ENCODE measurements around the gene ADARB2. TPM values are rescaled to one million over a fixed set of nuclear protein-coding genes. Genes with fewer than 3 reads are reported as not detected.

ADARB2 gene
- total and polyA plus RNA-seq, 11 donors, result 0.07 to 1.2 (median 0.28) TPM; not detected in 4

DNA sequence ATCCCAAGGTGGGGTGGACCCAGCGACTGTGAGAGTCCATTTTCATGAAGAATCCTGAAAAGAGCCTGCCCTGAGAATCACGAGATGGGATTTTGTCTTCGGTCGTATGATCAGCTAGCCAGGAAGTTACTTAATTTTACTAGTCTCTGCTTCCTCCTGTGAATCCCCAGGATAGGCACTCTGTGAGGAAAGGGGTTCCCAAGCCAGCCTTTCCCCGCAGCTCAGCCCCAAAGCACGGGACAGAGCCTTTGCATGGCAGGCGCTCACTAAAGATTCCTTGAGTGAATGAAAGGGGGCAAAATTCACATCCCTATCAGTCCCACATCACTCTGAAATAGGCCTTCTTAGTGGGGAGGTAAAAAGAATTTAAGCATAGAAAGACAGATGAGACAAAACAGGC is 219.6 kb downstream of the ADARB2 start:
- intact Hi-C loops (cut with DNase I), result no loop called here
- 84 to 88% (median 86%) methylated on average over 7 of the region's 7 CpGs for WGBS, 4 donors
- peaks cover 0 to 5% (median 0%) of the 10 kb centered on the region in 9 donors for H3K27me3 ChIP-seq
- DNase-seq (no peak), ATAC-seq (no peak)
- no peak overlapping the region for H3K27ac ChIP-seq
- no peaks in the 10 kb centered on the region for H3K36me3 ChIP-seq
- no peaks in the 10 kb centered on the region for H3K4me1 ChIP-seq
- TF ChIP-seq, protein P1, sequence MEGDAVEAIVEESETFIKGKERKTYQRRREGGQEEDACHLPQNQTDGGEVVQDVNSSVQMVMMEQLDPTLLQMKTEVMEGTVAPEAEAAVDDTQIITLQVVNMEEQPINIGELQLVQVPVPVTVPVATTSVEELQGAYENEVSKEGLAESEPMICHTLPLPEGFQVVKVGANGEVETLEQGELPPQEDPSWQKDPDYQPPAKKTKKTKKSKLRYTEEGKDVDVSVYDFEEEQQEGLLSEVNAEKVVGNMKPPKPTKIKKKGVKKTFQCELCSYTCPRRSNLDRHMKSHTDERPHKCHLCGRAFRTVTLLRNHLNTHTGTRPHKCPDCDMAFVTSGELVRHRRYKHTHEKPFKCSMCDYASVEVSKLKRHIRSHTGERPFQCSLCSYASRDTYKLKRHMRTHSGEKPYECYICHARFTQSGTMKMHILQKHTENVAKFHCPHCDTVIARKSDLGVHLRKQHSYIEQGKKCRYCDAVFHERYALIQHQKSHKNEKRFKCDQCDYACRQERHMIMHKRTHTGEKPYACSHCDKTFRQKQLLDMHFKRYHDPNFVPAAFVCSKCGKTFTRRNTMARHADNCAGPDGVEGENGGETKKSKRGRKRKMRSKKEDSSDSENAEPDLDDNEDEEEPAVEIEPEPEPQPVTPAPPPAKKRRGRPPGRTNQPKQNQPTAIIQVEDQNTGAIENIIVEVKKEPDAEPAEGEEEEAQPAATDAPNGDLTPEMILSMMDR (IDR thresholded peaks at IDR 0.05), result no peak
- no peak for TF ChIP-seq POLR2A (IDR thresholded peaks at IDR 0.05)
- H3K9me3 ChIP-seq, result no peaks in the 10 kb centered on the region
- H3K4me3 ChIP-seq, result no peak overlapping the region

DNA sequence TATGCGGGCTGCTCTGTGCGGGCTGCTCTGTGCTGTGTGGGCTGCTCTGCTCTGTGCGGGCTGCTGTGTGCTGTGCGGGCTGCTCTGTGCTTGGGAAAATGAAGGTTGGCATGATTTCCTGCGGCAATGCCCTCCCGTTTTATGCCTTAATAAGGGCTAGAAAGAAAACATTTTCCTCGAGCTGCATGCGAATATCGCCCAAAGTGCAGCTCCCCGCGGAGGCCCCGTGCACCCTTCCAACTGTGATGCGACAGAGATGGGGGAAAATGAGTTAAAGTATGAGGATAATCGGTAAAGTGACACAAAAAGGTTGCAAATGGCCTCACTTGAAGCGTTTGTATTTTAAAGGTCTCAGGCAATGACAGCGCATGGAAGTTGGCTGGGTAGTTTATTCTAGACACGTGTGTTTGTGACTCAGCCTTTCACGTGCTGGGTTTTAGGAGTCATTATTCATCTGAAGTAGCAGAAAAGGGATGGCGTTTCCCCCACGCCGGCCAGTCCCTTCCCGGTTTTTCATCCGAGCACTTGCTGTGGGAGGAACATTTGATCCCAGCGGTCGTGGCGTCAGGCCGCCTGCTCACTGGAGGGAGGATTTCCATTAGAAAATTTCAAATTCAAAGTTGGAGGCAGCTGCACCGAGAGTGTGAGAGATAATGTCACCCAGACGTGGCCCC is 220.7 kb downstream of the ADARB2 start:
- Histone ChIP-seq H3K36me3 (no peaks in the 10 kb centered on the region), H3K27ac (no peak overlapping the region), H3K4me3 (no peak overlapping the region), H3K9me3 (no peaks in the 10 kb centered on the region), H3K4me1 (no peaks in the 10 kb centered on the region), H3K27me3 (peaks cover 0 to 5% (median 0%) of the 10 kb centered on the region in 9 donors)
- WGBS, 4 donors, result 78 to 82% (median 80%) methylated on average over 29 of the region's 29 CpGs
- DNase-seq (no peak), ATAC-seq (peak in 1 of 4 donors; percentile 35)
- intact Hi-C loops (cut with DNase I), result no loop called here
- TF ChIP-seq, protein P1 (IDR thresholded peaks at IDR 0.05), result no peak
- no peak for TF ChIP-seq POLR2A (IDR thresholded peaks at IDR 0.05)

DNA sequence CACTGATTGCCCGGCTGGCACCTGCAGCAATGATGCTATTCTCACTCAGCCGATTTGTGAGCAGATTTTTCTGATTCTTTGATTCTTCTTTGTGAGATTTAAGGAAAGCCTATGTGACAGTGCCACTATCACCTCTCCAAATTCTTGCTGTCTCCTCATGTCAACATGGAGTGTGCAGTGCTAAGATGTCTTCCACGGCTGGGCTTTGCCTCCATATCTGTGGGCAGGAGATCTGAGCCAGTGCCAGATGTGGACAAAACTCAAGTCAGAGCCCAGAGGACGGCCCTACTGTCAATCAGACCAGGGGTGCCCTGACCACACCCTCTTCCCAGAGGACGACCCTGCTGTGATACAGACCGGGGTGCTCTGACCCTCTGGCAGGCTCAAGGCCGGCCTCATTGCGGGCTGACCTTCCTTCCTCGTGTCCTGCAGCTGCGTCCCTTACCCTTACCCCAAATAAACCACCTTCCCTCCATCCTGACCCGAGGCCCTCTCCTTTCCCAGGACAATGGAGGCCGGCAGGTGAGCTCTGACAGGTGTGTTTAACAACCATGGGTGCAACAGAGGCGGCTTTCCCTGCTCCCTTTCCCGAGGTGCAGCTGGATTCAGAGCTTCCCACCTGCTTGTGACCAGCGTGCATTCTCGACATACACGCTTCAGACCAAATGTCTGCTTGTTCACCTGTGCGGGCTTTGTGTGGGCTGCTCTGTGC is 221.4 kb downstream of the ADARB2 start:
- H3K4me3 ChIP-seq, result no peak overlapping the region
- DNase-seq (no peak), ATAC-seq (peak in 1 of 4 donors; percentile 16)
- H3K4me1 ChIP-seq, result no peaks in the 10 kb centered on the region
- WGBS, 4 donors, result 70 to 78% (median 76%) methylated on average over 18 of the region's 18 CpGs
- TF ChIP-seq, protein P1 (IDR thresholded peaks at IDR 0.05), result no peak
- no peak for TF ChIP-seq POLR2A (IDR thresholded peaks at IDR 0.05)
- H3K9me3 ChIP-seq, result no peaks in the 10 kb centered on the region
- intact Hi-C loops (cut with DNase I), result no loop called here
- peaks cover 0 to 5% (median 0%) of the 10 kb centered on the region in 9 donors for H3K27me3 ChIP-seq
- no peaks in the 10 kb centered on the region for H3K36me3 ChIP-seq
- H3K27ac ChIP-seq, result no peak overlapping the region

DNA sequence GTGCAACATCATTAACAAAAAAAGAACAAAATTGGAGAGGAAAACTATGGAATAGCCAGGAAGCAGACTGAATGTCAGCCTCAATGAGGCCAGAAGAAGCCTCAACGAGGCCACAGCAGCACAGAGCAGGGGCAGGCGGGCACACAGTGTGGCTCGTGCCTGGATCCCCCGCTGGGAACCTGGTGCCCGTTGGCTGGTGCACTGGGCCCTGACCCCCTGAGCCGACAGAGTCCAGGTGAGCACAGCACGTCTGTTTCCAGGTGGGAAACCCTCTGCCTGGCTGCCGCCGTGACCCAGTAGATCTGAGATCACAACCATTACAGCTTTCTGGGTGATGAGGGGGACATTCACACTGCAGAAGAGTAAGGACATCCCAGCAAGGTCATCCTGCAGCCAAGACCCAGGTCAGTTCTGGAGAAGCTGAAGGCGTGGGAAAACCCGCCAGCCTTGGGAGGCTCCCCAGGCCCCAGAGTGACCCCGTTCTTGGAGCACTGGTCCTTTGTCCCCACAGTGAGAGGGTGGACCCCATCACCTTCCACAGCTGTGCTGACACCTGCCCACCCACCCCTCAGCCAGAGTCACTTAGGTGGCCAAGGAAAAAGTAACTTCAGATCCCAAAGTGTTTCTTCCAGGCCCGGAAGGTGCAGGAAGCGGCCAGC is 222.1 kb downstream of the ADARB2 start:
- peaks cover 0 to 5% (median 0%) of the 10 kb centered on the region in 9 donors for H3K27me3 ChIP-seq
- H3K27ac ChIP-seq, result no peak overlapping the region
- H3K4me1 ChIP-seq, result no peaks in the 10 kb centered on the region
- ATAC-seq (no peak), DNase-seq (peak in 1 of 5 donors; percentile 51)
- 85 to 90% (median 89%) methylated on average over 10 to 14 of the region's 14 CpGs for WGBS, 4 donors
- intact Hi-C loops (cut with DNase I), result no loop called here
- no peak overlapping the region for H3K4me3 ChIP-seq
- TF ChIP-seq POLR2A (IDR thresholded peaks at IDR 0.05), result no peak
- TF ChIP-seq, protein P1 (IDR thresholded peaks at IDR 0.05), result no peak
- no peaks in the 10 kb centered on the region for H3K36me3 ChIP-seq
- H3K9me3 ChIP-seq, result no peaks in the 10 kb centered on the region
